KMS-11 (cell line): ENCODE data around the gene CNTNAP5.

Source experiments
- H2AFZ ChIP-seq: fragments of 200-600 bp; sonication (generic); 2 replicates; pipeline ENCODE4 v1.6.1; 2016; ENCODE audit warnings: antibody characterized with exemption, mixed run types, low read depth
- H3K27ac ChIP-seq: fragments of 200-600 bp; sonication (generic); 2 replicates; pipeline ENCODE4 v1.6.1; 2016; ENCODE audit warnings: mild to moderate bottlenecking, mixed run types
- H3K27me3 ChIP-seq: fragments of 200-600 bp; sonication (generic); 2 replicates; pipeline ENCODE4 v1.6.1; 2017; ENCODE audit warnings: mild to moderate bottlenecking, low read depth, mixed run types, moderate library complexity; ENCODE audit not compliant: insufficient read depth
- H3K36me3 ChIP-seq: fragments of 200-600 bp; sonication (generic); 2 replicates; pipeline ENCODE4 v1.6.1; 2017; ENCODE audit warnings: mild to moderate bottlenecking, mixed run types; ENCODE audit not compliant: insufficient read depth
- H3K4me1 ChIP-seq: fragments of 200-600 bp; sonication (generic); 2 replicates; pipeline ENCODE4 v1.6.1; 2016; ENCODE audit warnings: mild to moderate bottlenecking, low read depth, mixed run types; ENCODE audit not compliant: poor library complexity, severe bottlenecking
- H3K4me2 ChIP-seq: fragments of 200-600 bp; sonication (generic); 2 replicates; pipeline ENCODE4 v1.7.0; 2016; ENCODE audit warnings: mild to moderate bottlenecking, mixed run types
- H3K4me3 ChIP-seq: fragments of 200-600 bp; sonication (generic); IDR thresholded peaks from 2 replicates; pipeline ENCODE4 v1.6.1; 2017; ENCODE audit warnings: low read depth, low read length, mixed read lengths; ENCODE audit not compliant: insufficient read depth
- H3K79me2 ChIP-seq: fragments of 200-600 bp; sonication (generic); 2 replicates; pipeline ENCODE4 v1.6.1; 2016; ENCODE audit warnings: low read depth, mixed run types; ENCODE audit not compliant: insufficient read depth
- H3K9ac ChIP-seq: fragments of 200-600 bp; sonication (generic); 2 replicates; pipeline ENCODE4 v1.6.1; 2016; ENCODE audit warnings: mild to moderate bottlenecking, mixed run types
- H4K20me1 ChIP-seq: fragments of 200-600 bp; sonication (generic); 2 replicates; pipeline ENCODE4 v1.6.1; 2016; ENCODE audit warnings: mild to moderate bottlenecking, mixed run types; ENCODE audit not compliant: insufficient read depth
- CTCF ChIP-seq: fragments of 200-600 bp; sonication (generic); conservative IDR thresholded peaks from 2 replicates; pipeline ENCODE4 v1.6.1; 2017; ENCODE audit warnings: low read depth, mild to moderate bottlenecking, antibody characterized with exemption, low read length, moderate library complexity, mixed read lengths

The CNTNAP5 gene

GRCh38 chr2:124369181-124369580, 344.1 kb downstream of the CNTNAP5 start:
- TF ChIP-seq CTCF, result no peak
- no peak overlapping the region for H3K4me2 ChIP-seq
- no peaks in the 10 kb centered on the region for H4K20me1 ChIP-seq
- H3K79me2 ChIP-seq, result no peaks in the 10 kb centered on the region
- H3K9ac ChIP-seq, result no peak overlapping the region
- H2AFZ ChIP-seq, result no peak overlapping the region
- no peak overlapping the region for H3K27ac ChIP-seq
- no peaks in the 10 kb centered on the region for H3K27me3 ChIP-seq
- H3K4me3 ChIP-seq, result no peak overlapping the region
- H3K4me1 ChIP-seq, result no peaks in the 10 kb centered on the region
- H3K36me3 ChIP-seq, result no peaks in the 10 kb centered on the region

GRCh38 chr2:124380221-124380749, 355.2 kb downstream of the CNTNAP5 start:
- H3K36me3 ChIP-seq, result no peaks in the 10 kb centered on the region
- H4K20me1 ChIP-seq, result no peaks in the 10 kb centered on the region
- no peak overlapping the region for H3K27ac ChIP-seq
- no peak overlapping the region for H3K9ac ChIP-seq
- no peaks in the 10 kb centered on the region for H3K27me3 ChIP-seq
- no peaks in the 10 kb centered on the region for H3K4me1 ChIP-seq
- H3K4me3 ChIP-seq, result no peak overlapping the region
- no peak for TF ChIP-seq CTCF
- H3K79me2 ChIP-seq, result no peaks in the 10 kb centered on the region
- no peak overlapping the region for H3K4me2 ChIP-seq
- no peak overlapping the region for H2AFZ ChIP-seq

- H3K27ac ChIP-seq, result no peak overlapping the region
- no peak overlapping the region for H3K4me2 ChIP-seq
- no peak for TF ChIP-seq CTCF
- no peak overlapping the region for H3K4me3 ChIP-seq
- no peaks in the 10 kb centered on the region for H3K79me2 ChIP-seq
- H4K20me1 ChIP-seq, result no peaks in the 10 kb centered on the region
- no peaks in the 10 kb centered on the region for H3K36me3 ChIP-seq
- no peaks in the 10 kb centered on the region for H3K27me3 ChIP-seq
- H3K4me1 ChIP-seq, result no peaks in the 10 kb centered on the region
- no peak overlapping the region for H2AFZ ChIP-seq
- H3K9ac ChIP-seq, result no peak overlapping the region
These were observed 357.1 kb downstream of the CNTNAP5 start for GRCh38 chr2:124382067-124382618.

- Histone ChIP-seq H3K4me2 (no peak overlapping the region), H3K79me2 (no peaks in the 10 kb centered on the region), H3K4me3 (no peak overlapping the region), H4K20me1 (no peaks in the 10 kb centered on the region), H3K4me1 (no peaks in the 10 kb centered on the region), H3K27me3 (no peaks in the 10 kb centered on the region), H3K36me3 (no peaks in the 10 kb centered on the region), H3K9ac (no peak overlapping the region), H3K27ac (no peak overlapping the region), H2AFZ (no peak overlapping the region)
- TF ChIP-seq CTCF, result no peak
These were observed 370.9 kb downstream of the CNTNAP5 start for GRCh38 chr2:124395961-124396360.
